ENCODE data around the gene DZIP1. TPM values are rescaled to one million over a fixed set of nuclear protein-coding genes. Genes with fewer than 3 reads are reported as not detected.

The DZIP1 gene
- total and polyA plus RNA-seq, 10 donors: 2.9 to 8.5 (median 5.2) TPM

GRCh38 chr13:95533545-95534160 is 110.9 kb downstream of the DZIP1 start:
- 73 to 81% (median 75%) methylated on average over 7 of the region's 7 CpGs for WGBS, 5 donors
- H3K9me3 ChIP-seq: no peaks in the 10 kb centered on the region
- DNase-seq: no peak
- H3K4me3 ChIP-seq: no peak overlapping the region
- peaks cover 0 to 30% (median 0%) of the 10 kb centered on the region in 7 donors for H3K27me3 ChIP-seq (replicated peaks in 1 of 7)
- no peak overlapping the region for H3K27ac ChIP-seq
- intact Hi-C loops (cut with DNase I; ENCODE audit: low total_unique reads): loop anchor here (10.0 kb wide), 1 partner anchor 301 kb away; no protein-coding TSS in a partner anchor
- no peaks in the 10 kb centered on the region for H3K36me3 ChIP-seq
- H3K4me1 ChIP-seq: no peaks in the 10 kb centered on the region
- TF ChIP-seq POLR2A (IDR thresholded peaks at IDR 0.05): no peak

- Histone ChIP-seq H3K9me3 (peaks cover 0 to 7% (median 0%) of the 10 kb centered on the region in 8 donors), H3K27me3 (replicated peaks in 1 of 7) (peaks cover 0 to 21% (median 0%) of the 10 kb centered on the region in 7 donors), H3K36me3 (no peaks in the 10 kb centered on the region), H3K4me3 (no peak overlapping the region), H3K27ac (no peak overlapping the region), H3K4me1 (no peaks in the 10 kb centered on the region)
- WGBS, 5 donors: 13 to 31% (median 20%) methylated on average over 5 of the region's 5 CpGs
- intact Hi-C loops (cut with DNase I; ENCODE audit: low total_unique reads): loop anchor here (10.0 kb wide), 1 partner anchor 305 kb away; no protein-coding TSS in a partner anchor
- DNase-seq: no peak
- TF ChIP-seq POLR2A (IDR thresholded peaks at IDR 0.05) (no peak), POLR2AphosphoS5 (IDR thresholded peaks at IDR 0.05) (no peak), CTCF (IDR thresholded peaks at IDR 0.05 in 8 of 11, conservative IDR thresholded peaks at IDR 0.05 in 3 of 11) (no peak)
These were observed 114.3 kb downstream of the DZIP1 start for GRCh38 chr13:95530178-95530577.

Other genes starting within 250 kb of the DZIP1 start
- under 1 TPM in 2 of 7 donors, not detected in 5; 0.28 to 0.52 TPM for gene CLDN10, start 92.0 kb downstream of the DZIP1 start, total RNA-seq
- gene CLDN10, start 92.0 kb downstream of the DZIP1 start, polyA plus RNA-seq: under 1 TPM; 0.08 to 0.10 (median 0.09) TPM
- gene DNAJC3, start 32.4 kb upstream of the DZIP1 start, total RNA-seq: 10 to 100 TPM; 43.2 to 56.8 (median 47.3) TPM
- gene DNAJC3, start 32.4 kb upstream of the DZIP1 start, polyA plus RNA-seq: 1 to 10 TPM; 5.0 to 8.4 (median 6.0) TPM